ENCODE measurements around the gene RBM18. TPM values are rescaled to one million over a fixed set of nuclear protein-coding genes. Genes with fewer than 3 reads are reported as not detected.

The RBM18 gene
- total RNA-seq, 1 experiment from 2014 or later, result 32.5 TPM

DNA sequence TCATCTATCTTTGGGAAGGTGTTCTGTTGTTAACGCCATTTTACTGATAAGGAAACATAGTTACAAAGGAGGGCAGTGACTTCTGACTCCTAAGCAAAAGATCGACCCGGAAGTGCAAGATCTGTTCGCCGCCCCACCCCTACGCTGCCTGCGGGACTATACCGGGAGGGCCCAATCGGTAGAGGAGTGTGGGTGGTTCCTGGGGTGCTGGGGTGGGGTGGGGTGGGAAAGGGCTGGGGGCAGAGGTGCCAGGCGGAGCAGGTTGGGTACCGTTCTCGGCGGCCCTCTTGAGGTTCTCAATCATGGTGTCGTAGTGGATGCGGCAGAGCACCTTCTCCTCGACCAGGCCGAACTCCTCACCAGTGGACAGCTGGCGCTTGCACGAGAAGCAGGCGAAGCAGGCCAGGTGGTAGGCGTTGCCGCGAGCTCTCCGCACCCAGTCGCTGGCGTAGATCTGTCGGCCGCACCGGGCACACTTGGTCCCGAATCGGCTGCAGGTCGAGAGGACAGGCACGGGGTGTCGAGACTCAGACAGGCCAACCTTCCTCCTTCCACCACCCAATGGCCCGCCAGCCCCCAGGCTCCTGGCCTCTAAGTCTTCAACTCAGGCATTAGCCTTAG is 47.7 kb downstream of the RBM18 start:
- Histone ChIP-seq H3K9me3 (ENCODE audit: control insufficient read depth in 1 of 2, insufficient read depth in 1 of 2, low read depth in 1 of 2, low read length in 2 of 2) (no peaks in the 10 kb centered on the region), H4K20me1 (ENCODE audit: insufficient read depth) (no peaks in the 10 kb centered on the region), H3K27ac (ENCODE audit: low read depth, low read length) (no peak overlapping the region), H3K27me3 (ENCODE audit: insufficient read depth, low read length) (no peaks in the 10 kb centered on the region), H3K9me2 (ENCODE audit: insufficient read depth) (no peaks in the 10 kb centered on the region), H3K79me2 (ENCODE audit: insufficient read depth, low read length) (no peaks in the 10 kb centered on the region), H3K4me3 (replicated peaks in 1 of 2; ENCODE audit: low read depth in 1 of 2, low read length in 2 of 2) (no peak overlapping the region), H3K4me2 (ENCODE audit: low read length) (no peak overlapping the region), H3K9ac (ENCODE audit: low read length) (no peak overlapping the region), H3K36me3 (ENCODE audit: control insufficient read depth in 1 of 2, insufficient read depth in 2 of 2, low read length in 2 of 2) (no peaks in the 10 kb centered on the region), H2AFZ (ENCODE audit: low read depth, low read length, poor library complexity, severe bottlenecking) (no peak overlapping the region), H3K4me1 (ENCODE audit: control insufficient read depth in 1 of 2, insufficient read depth in 2 of 2, low read length in 2 of 2) (peaks cover 3 to 23% of the 10 kb centered on the region in 2 experiments; a peak in 3 of 4 replicates)
- no peak for ATAC-seq
- ChIA-PET RAD21 (ENCODE audit: low non-redundant PET in 1 of 2, low total read pairs in 2 of 2, uncharacterized antibody in 2 of 2, unreplicated experiment in 2 of 2) (interaction anchor here in 1 of 2 experiments (0.7 kb wide), 1 partner anchor 102 kb away, joined by 4 read pairs; no protein-coding TSS in a partner anchor), POLR2A (no interaction called here), CTCF (no interaction called here)
- TF ChIP-seq POLR2A (IDR thresholded peaks at IDR 0.05; ENCODE audit: borderline replicate concordance, extremely low read depth, insufficient read depth, insufficient read length) (no peak), ZNF274 (IDR thresholded peaks at IDR 0.05; ENCODE audit: low read depth, low read length) (no peak), SRF (IDR thresholded peaks at IDR 0.05; ENCODE audit: low read depth) (no peak), ZFX (IDR thresholded peaks at IDR 0.05) (no peak)
- intact Hi-C loops (cut with micrococcal nuclease), result no loop called here
- DNase-seq (ENCODE audit: low read depth, low spot score), result no peak
- no TSS peak for BruUV-seq (replicated peaks)

DNA sequence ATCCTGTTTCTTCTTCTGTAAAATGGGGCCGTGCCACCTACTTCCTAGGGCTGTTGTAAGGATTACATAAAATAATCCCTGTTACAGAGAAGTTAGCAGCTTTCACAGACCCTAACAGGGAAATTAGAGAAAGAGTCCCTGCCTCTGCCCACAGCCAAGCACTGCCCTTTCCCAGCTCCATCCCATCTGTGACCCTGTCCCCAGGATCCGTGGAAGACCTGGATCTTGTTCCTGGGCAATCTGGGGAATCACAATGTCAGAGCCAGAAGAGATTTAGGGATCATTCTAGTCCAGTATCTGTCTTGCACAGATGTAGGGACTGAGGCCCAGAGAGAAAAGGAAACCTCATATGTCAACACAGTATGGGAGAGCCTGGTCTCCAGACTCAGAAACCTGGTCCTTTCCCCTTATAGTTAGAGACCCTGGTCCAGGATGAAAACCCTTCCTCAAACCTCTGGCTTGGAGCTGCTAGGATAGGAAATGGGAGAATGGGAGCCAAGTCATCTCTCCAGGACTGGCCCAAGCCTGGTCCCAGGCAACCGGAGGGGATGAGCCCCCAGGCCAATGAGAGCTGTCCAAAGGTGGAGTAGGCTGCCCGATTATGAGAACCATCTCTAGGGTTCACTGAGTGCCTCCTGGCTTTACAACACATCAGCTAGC is 48.4 kb downstream of the RBM18 start:
- Histone ChIP-seq H4K20me1 (ENCODE audit: insufficient read depth) (no peaks in the 10 kb centered on the region), H3K27me3 (ENCODE audit: insufficient read depth, low read length) (no peaks in the 10 kb centered on the region), H3K9me2 (ENCODE audit: insufficient read depth) (no peaks in the 10 kb centered on the region), H2AFZ (ENCODE audit: low read depth, low read length, poor library complexity, severe bottlenecking) (no peak overlapping the region), H3K79me2 (ENCODE audit: insufficient read depth, low read length) (no peaks in the 10 kb centered on the region), H3K36me3 (ENCODE audit: control insufficient read depth in 1 of 2, insufficient read depth in 2 of 2, low read length in 2 of 2) (no peaks in the 10 kb centered on the region), H3K4me1 (ENCODE audit: control insufficient read depth in 1 of 2, insufficient read depth in 2 of 2, low read length in 2 of 2) (peaks cover 3 to 23% of the 10 kb centered on the region in 2 experiments; a peak in 3 of 4 replicates), H3K9ac (ENCODE audit: low read length) (no peak overlapping the region), H3K9me3 (ENCODE audit: control insufficient read depth in 1 of 2, insufficient read depth in 1 of 2, low read depth in 1 of 2, low read length in 2 of 2) (no peaks in the 10 kb centered on the region), H3K4me2 (ENCODE audit: low read length) (no peak overlapping the region), H3K27ac (ENCODE audit: low read depth, low read length) (no peak overlapping the region), H3K4me3 (replicated peaks in 1 of 2; ENCODE audit: low read depth in 1 of 2, low read length in 2 of 2) (no peak overlapping the region)
- no TSS peak for BruUV-seq (replicated peaks)
- ATAC-seq, result no peak
- intact Hi-C loops (cut with micrococcal nuclease), result no loop called here
- ChIA-PET POLR2A (no interaction called here), RAD21 (ENCODE audit: low non-redundant PET in 1 of 2, low total read pairs in 2 of 2, uncharacterized antibody in 2 of 2, unreplicated experiment in 2 of 2) (interaction anchor here in 1 of 2 experiments (0.7 kb wide), 1 partner anchor 103 kb away, joined by 4 read pairs; no protein-coding TSS in a partner anchor), CTCF (interaction anchor here (0.7 kb wide), 1 partner anchor 91 kb away, joined by 3 read pairs; no protein-coding TSS in a partner anchor)
- no peak for DNase-seq (ENCODE audit: low read depth, low spot score)
- TF ChIP-seq EZH2 (IDR thresholded peaks at IDR 0.05) (no peak), ZFX (IDR thresholded peaks at IDR 0.05) (no peak), EZH2phosphoT487 (IDR thresholded peaks at IDR 0.05; ENCODE audit: borderline replicate concordance) (no peak), ELF1 (IDR thresholded peaks at IDR 0.05; ENCODE audit: borderline replicate concordance, low read depth) (no peak), EGR1 (IDR thresholded peaks at IDR 0.05; ENCODE audit: low read depth) (no peak), YY1 (IDR thresholded peaks at IDR 0.05; ENCODE audit: extremely low read depth, insufficient replicate concordance, low read depth, low read length) (no peak), CEBPB (IDR thresholded peaks at IDR 0.05; ENCODE audit: low read depth) (no peak)
- TF ChIP-seq, protein P1, sequence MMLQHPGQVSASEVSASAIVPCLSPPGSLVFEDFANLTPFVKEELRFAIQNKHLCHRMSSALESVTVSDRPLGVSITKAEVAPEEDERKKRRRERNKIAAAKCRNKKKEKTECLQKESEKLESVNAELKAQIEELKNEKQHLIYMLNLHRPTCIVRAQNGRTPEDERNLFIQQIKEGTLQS (IDR thresholded peaks at IDR 0.05), result no peak
- TF ChIP-seq, protein P2, sequence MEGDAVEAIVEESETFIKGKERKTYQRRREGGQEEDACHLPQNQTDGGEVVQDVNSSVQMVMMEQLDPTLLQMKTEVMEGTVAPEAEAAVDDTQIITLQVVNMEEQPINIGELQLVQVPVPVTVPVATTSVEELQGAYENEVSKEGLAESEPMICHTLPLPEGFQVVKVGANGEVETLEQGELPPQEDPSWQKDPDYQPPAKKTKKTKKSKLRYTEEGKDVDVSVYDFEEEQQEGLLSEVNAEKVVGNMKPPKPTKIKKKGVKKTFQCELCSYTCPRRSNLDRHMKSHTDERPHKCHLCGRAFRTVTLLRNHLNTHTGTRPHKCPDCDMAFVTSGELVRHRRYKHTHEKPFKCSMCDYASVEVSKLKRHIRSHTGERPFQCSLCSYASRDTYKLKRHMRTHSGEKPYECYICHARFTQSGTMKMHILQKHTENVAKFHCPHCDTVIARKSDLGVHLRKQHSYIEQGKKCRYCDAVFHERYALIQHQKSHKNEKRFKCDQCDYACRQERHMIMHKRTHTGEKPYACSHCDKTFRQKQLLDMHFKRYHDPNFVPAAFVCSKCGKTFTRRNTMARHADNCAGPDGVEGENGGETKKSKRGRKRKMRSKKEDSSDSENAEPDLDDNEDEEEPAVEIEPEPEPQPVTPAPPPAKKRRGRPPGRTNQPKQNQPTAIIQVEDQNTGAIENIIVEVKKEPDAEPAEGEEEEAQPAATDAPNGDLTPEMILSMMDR (IDR thresholded peaks at IDR 0.05 in 2 of 3, conservative IDR thresholded peaks at IDR 0.05 in 1 of 3; ENCODE audit: borderline replicate concordance in 1 of 3, insufficient read depth in 1 of 3, low read depth in 2 of 3, low read length in 2 of 3), result no peak

Measured in HCT116 (cell line).